ENCODE results near the gene KIF26B.

DNA sequence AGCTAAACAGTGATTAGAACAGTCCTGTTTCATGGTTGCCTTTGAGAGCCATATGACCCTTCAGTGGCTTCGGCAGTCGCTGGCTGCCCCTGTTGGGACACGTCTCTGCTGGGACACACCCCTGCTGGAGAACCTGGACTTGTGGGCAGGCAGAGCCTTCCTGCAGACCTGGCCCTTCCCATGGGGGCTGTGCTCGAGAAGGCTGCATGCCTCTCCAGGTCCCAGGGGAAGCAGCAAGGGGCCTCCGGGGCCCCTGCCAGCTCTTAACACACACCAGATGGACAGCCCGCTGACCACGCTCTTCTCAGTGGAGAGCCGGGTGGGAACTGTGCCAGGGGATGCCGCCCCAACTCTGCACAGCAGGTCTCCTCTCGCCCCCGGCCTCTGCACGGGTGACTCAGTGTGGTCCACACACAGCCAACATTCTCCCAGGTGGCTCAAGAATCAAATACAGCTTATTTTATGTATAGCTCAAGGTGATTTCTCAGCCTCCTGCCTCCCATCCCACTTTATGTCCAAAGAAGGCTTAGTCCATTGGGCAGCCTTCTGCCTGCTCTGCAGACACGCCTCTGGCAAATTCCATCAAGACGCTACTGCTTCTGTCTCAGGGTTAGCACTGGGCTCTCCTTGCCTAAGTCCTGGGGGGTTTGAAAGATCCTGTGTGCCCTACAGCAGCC lies 450.8 kb downstream of the KIF26B start:
- TF ChIP-seq, protein P1, sequence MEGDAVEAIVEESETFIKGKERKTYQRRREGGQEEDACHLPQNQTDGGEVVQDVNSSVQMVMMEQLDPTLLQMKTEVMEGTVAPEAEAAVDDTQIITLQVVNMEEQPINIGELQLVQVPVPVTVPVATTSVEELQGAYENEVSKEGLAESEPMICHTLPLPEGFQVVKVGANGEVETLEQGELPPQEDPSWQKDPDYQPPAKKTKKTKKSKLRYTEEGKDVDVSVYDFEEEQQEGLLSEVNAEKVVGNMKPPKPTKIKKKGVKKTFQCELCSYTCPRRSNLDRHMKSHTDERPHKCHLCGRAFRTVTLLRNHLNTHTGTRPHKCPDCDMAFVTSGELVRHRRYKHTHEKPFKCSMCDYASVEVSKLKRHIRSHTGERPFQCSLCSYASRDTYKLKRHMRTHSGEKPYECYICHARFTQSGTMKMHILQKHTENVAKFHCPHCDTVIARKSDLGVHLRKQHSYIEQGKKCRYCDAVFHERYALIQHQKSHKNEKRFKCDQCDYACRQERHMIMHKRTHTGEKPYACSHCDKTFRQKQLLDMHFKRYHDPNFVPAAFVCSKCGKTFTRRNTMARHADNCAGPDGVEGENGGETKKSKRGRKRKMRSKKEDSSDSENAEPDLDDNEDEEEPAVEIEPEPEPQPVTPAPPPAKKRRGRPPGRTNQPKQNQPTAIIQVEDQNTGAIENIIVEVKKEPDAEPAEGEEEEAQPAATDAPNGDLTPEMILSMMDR (IDR thresholded peaks at IDR 0.05): no peak
- TF ChIP-seq EP300 (IDR thresholded peaks at IDR 0.05) (no peak), POLR2A (IDR thresholded peaks at IDR 0.05) (no peak), POLR2AphosphoS5 (IDR thresholded peaks at IDR 0.05) (no peak)

Data from stomach (tissue), 4 donors.